NCI-H446 (cell line): ENCODE measurements around the gene MORN3.
"Not testable (repeated sequence)": the region's sequence is repeated elsewhere in the genome, so short reads cannot be mapped to it uniquely, and the experiment has no call there.

ENCODE experiments used
- DNase-seq, 2 experiments: peaks; one replicate each; lab custom pipeline; 2025; lab: John Stamatoyannopoulos, UW

The MORN3 gene, protein sequence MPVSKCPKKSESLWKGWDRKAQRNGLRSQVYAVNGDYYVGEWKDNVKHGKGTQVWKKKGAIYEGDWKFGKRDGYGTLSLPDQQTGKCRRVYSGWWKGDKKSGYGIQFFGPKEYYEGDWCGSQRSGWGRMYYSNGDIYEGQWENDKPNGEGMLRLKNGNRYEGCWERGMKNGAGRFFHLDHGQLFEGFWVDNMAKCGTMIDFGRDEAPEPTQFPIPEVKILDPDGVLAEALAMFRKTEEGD

DNA sequence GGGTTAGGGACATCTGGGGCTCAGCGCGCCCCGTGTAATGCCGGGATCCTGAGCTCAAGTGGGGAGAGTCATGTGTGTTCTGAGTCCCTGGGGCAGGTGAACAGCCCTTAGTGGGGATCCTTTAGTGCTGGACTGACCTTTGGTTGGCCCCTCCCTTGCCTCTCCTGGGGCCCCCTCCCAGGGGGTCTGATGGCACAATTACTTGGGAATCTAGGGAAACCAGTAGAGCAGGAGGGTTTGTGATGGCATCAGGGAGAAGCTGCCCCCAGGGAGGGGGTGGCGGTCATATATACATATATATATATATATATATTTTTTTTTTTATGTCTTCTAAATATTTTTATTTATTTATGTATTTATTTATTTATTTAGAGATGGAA, at the start of gene MORN3:
MORN3 (minus strand) TSS at position 134 of the 380 bp plus-strand sequence. CDS start 171 bp downstream, outside the sequence.
- DNase-seq, result no peak

DNA sequence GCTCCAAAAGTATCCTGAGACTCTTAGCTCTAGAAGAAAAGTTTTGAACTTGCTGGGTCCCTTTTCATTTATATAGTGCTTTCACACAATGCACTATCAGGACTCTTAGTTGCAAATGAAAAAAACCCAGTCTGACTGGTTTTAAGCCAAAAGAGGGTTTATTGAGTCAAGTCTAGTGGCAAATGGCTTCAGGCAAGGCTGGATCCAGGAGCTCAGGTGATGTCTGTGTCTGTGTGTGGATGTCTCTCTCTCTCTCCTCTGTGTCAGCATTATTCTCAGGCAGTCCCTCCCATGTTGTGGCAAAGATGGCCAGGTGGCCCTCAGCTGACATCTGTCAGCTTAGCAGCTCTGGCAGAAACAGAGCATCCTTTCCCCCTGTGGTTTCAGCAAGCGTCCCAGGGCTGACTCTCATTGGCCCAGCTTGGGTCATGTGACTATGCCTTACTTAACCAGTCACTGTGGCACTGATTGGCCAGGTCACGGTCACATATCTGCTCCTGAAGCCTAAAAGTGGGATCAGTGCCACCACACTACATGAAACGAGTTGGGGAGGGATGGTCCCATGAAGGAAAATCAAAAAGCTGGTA, 49.3 kb upstream of the MORN3 start:
- peak in 1 of 2 experiments; percentile 8 for DNase-seq

DNA sequence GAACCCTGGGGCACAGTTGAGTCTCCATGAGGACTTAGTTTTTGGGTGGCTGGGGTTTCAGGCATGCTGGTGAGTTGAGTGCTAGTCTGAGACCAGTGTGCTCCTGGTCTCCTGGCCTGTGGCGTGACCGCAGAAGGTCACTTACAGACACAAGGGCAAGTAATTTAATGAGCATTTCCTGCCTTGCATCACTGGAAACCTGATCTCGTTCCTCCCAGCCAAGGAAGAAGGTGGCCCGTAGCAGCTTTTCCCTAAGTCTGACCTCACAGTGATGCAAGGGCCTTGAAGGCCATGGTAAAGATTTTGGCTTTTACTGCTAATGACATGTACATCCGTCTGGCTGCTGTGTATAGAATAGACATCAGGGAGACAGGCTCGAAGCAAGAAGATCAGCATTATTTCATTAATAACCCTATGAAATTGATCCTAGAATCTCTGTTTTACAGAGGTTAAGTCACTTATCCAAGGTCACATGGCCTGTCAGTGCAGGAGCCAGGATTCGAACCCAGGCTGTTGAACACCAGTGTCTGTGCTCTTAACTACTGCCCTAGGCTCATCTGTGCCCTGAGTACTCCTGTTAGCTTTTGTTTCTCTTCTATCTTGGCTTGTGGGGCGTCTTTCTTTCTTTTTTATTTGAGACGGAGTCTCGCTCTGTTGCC, 47.7 kb upstream of the MORN3 start:
- no peak for DNase-seq

DNA sequence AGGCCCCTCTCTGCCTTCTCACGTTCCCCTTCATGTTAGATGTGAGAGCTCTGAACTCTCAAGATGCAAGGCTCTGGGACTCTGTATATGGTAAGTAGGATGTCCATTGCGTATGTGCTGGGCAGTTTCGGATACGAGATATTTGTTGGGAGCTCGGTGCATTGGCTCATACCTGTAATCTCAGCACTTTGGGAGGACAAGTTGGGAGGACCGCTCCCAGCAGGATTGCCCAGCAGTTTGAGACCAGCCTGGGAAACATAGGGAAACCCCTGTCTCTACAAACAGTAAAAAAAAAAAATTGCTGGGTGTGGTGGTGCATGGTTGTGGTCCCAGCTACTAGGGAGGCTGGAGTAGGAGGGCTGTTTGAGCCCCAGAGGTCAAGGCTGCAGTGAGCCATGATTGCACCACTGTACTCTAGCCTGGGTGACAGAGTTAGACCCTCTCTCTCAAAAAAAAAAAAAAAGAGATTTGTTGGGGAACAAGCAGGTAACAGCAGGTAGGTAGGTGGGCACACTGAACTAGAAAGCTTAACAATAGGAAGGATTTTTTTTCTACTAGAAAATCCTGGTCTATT, 46.5 kb upstream of the MORN3 start:
- DNase-seq, result no peak

DNA sequence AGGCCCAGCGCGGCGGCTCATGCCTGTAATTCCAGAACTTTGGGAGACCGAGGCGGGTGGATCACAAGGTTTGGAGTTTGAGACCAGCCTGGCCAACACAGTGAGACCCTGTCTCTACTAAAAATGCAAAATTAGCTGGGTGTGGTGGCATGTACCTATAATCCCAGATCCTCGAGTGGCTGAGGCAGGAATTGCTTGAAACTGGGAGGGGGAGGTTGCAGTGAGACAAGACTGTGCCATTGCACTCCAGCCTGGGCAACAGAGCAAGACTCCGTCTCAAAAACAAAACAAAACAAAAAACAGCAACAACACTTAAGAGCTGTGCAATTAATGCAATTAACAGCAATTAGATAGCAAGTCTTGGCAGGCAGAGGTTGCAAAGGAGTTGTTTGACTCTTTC, 45.6 kb upstream of the MORN3 start:
- DNase-seq, result not testable (repeated sequence)

DNA sequence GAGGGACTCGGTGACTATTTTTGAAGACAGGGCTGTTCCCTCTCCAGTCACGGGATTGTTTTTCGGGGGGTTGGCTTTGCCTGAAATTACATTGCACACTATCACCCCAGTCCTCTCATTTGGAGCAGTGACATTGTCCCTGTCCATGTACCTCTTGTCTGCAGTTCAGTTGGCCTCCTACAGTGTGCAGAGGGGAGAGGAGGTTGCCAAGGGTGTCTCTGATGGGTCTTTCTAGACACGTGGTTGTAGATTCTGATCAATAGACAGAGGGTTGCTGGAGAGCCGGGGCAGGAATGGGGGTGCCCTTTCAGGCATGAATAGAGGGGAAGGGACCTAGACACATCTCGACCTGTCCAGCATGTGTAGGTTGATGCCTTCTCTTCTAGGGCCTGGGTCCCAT, 44.3 kb upstream of the MORN3 start:
- DNase-seq, result no peak

DNA sequence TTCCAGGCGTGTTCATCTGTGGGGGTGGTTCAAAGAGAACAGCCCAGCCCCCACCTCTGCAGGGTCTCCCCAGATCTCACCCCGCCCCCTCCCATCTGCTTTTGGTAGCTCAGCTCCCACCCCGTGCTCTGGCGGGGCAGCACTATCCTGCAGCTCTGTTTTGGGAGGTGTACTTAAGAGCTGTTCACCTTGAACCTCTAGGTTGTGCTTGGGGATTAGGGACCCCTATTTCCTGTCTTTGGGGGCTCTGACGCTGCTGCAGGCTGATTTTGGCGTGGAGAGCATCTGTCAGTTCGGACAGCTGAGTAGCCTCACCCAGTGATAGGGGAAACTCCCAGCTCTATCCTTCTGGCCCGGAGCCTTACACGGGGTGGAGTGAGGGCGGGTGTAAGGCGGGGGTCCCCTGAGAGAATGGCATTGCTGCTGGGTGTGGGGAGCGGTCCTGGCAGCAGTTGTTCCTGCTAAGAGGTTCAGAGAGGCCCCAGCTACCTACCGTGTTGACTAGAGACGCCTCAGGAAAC, 43.9 kb upstream of the MORN3 start:
- DNase-seq, result no peak

DNA sequence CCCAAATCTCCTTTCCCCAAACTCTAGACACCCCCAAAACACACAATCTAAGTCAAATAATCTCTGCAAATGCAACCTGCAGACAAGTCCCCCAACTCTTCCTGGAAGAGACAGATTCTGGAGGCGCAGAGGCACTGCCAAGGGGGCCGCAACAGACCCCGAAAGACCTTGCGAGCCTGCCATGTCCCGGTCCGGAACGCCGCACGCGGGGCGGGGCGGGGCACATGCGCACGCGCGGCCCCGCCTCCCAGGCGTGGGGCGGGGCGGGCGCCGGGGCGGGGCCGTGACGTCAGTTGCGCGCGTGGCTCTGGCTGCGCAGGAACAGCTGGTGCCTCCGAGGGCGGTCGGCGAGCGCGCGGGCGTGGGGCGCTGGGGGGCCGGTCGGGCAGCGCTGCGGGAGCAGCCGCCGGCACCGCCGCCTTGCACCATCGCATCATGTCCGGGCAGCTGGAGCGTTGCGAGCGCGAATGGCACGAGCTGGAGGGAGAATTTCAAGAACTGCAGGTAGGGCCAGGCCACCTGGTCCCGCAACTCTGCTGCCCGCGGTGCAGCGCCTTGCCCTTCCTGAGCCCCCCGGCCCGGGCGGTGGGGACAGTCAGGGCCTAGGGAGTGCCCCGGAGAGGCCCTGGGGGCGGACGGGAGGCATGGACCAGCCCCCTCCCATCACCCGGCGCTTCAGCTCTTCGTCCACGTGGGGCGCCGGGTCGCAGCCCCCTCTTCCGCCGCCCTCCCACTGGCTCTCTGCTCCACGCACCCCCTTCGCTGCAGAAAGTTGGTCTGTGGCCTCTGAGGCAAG, 43.2 kb upstream of the MORN3 start, which contains the start of gene TMEM120B:
TMEM120B (plus strand) TSS at position 292 of the 796 bp plus-strand sequence; CDS start at position 436, 144 bp downstream.
- DNase-seq, result peak; percentile 31 to 90

DNA sequence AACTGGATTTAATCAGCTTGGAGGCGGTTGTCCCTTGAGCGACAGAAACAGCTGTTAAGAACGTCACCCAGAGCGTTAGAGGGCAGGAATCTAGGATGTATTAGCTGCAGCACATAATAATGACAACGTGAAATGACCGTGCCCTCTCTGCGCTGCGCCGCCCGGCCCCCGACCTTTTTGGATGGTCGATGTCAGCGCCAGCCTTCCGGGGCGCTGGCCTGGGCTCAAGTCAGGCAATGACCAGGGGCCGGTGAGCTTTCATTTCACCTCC, 42.7 kb upstream of the MORN3 start:
- DNase-seq, result no peak

DNA sequence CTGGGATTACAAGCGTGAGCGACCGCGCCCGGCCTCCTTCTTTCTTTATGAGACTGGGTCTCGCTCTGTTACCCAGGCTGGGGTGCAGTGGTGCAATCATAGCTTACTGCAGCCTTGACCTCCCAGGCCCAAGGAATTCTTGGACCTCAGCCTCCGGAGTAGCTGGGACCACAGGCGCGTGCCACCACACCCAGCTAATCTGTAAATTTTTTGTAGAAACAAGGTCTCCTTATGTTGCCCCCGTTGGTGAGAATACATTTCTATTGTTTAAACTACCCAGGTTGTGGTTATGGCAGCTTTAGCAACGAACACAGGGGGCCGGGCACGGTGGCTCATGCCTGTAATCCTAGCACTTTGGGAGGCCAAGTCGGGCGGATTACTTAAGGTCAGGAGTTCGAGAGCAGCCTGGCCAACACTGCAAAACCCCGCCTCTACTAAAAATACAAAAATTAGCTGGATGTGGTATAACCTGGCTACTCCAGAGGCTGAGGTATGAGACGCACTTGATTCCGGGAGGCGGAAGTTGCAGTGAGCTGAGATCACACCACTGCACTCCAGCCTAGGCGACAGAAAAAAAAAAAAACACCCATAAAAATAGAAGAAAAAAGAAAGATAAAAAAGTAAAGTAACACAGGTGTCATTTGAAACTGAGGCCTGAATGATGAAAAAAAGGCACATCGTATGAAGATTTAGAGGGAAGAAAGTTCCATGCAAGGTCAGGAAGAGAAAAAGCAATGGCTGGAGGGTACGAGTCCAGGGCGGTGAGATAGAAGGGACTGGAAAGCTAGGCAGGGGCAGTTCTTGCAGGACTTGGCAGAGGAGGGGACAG, 42.1 kb upstream of the MORN3 start:
- no peak for DNase-seq

DNA sequence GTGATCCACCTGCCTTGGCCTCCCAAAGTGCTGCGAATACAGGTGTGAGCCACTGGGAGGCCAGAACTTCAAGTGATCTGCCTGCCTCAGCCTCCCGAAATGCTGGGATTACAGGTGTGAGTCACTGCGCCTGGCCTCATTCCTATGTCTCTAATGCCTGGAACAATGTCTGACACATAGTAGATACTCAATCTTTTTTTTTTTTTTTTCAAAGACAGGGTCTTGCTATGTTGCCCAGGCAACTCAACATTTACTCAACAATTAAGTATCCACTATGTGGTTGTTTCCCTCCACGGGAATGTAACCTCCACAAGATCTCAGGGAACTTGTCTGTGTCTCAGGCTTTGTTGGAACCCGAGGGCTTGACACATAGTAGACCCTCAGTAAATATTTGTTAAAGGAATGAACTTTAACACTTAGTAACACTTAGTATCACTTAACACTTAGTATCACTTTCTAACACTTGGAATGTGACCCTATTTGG, 40.1 kb upstream of the MORN3 start:
- DNase-seq, result no peak

DNA sequence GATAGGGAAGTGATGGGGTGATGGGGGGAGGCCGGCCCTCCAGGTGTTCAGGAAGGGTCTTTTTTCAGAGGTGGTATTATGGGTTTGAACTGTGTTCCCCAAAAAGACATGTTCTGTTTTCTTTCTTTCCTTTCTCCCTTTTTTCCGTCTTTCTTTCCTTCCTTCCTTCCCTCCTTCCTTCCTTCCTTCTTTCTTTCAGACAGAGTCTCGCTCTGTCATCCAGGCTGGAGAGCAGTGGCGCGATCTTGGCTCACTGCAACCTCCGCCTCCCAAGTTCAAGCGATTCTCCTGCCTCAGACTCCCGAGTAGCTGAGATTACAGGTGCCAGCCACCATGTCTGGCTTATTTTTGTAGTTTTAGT, 39.6 kb upstream of the MORN3 start:
- DNase-seq, result not testable (repeated sequence)

DNA sequence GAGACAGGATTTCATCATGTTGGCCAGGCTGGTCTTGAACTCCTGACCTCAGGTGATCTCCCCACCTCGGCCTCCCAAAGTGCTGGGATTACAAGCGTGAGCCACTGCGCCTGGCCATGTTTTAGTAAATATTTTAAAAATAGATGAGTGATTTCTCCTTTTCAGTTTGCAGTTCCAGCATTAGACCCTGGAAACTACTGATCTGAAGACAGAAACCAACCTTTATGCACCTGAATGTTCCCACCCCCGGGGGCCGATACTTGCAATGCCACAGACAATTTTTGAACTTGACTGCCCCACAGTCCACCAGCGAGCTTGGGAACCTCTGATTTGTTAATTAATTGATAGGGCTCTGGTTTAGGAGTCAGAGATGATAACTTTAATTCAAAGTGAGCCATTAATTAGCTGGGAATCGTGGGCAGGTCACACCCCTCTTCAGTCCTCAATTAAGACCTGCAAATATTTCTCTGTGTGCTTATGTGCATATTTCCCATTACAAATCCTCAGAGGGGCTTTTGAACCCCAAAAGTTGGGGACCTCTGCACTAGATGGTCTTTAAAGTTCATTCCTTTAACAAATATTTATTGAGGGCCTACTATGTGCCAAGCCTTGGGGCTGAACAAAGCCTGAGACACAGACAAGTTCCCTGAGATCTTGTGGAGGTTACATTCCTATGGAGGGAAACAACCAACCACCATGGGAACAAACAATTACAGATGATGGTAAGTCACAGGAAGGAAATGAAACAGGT, 39.0 kb upstream of the MORN3 start:
- no peak for DNase-seq

DNA sequence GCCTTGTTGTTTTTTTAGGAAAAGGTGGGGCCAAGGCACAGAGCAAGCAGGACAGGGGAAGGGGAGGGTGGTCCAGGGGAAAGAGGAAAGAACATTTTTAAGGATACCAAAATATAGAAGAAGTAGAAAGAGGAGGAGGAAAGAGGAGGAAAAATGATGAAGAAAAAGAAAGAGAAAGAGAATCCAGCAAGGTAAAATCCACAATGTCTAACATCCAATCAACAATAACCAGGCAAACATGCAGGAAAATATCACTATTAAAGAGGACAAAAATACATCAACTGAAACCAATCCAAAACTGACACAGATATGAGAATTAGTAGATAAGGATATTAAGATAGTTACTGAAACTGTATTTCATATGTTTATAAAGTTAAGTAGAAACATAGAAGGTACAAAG, 36.1 kb upstream of the MORN3 start:
- no peak for DNase-seq

DNA sequence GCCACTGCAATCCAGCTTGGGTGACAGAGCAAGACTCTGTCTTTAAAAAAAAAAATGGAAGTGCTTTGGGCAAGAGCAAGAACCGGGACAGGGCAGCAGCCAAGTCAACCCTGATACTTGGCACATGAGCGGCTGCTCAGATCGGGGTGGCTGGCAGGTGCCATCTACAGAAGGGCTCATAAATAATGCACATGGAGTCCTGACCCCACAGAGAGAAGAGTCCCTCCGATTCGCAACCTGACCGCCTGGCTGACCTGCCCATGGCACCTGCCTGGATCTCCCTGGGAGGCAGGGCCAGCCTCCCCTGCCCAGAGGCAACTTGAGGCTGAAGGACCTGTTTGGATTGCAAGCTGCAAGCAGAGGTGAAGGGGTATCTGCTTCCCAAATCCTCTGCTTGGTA, 33.5 kb upstream of the MORN3 start:
- no peak for DNase-seq

DNA sequence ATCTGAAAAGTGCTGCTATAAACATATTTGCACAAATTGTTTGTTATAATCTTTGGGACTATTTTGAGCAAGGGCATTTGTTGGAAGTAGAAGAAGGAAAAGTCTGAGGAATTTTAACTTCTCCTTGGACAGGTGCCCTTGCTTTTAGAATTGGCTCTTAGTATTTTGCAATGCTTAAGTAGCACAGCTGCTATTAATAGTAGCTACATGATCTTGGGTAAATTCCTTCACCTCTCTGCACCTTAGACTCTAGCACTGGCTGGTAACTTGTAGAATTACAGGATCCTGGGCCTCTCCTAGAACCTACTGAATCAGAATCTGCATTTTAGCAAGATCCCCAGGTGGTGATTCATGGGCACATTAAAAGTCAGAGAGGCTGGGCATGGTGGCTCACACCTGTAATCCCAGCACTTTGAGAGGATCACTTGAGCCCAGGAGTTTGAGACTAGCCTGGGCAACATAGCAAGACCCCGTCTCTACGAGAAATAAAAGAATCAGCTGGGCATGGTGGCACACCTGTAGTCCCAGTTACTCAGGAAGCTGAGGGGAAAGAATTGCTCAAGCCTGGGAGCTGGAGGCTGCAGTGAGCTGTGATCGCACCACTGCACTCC, 32.3 kb upstream of the MORN3 start:
- no peak for DNase-seq

DNA sequence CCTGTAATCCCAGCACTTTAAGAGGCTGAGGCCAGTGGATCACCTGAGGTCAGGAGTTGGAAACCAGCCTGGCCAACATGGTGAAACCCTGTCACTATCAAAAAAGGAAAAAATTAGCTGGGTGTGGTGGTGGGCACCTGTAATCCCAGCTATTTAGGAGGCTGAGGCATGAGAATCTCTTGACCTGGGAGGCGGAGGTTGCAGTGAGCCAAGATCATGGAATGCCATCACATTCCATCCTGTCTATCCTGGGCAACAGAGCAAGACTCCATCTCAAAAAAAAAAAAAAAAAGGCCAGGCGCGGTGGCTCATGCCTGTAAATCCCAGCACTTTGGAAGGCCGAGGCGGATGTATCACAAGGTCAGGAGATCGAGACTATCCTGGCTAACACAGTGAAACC, 28.4 kb upstream of the MORN3 start:
- not testable (repeated sequence) for DNase-seq

DNA sequence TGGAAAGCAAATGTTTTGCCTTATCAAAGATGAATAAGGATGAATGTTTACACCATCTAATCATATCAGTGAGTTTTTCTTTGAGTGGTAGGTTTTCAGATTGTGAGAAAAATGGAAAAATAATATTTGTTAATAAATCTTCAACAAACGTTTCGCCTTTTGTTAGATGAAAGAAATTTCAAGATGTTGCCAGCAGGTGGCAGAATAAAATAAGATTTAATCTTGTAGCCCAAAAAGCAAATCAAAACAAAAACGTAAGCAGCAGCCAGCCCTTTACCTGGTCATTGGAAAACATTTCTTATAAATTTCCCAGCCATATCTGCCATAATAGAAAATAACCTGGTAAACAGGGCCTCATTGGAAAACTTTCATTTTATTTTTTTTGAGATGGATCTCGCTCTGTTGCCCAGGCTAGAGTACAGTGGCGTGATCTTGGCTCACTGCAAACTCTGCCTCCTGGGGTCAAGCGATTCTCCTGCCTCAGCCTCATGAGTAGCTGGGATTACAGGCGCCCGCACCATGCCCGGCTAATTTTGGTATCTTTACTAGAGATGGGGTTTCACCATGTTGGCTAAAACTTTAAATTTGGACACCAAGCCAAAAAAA, 27.7 kb upstream of the MORN3 start:
- peak; percentile 27 to 67 for DNase-seq

DNA sequence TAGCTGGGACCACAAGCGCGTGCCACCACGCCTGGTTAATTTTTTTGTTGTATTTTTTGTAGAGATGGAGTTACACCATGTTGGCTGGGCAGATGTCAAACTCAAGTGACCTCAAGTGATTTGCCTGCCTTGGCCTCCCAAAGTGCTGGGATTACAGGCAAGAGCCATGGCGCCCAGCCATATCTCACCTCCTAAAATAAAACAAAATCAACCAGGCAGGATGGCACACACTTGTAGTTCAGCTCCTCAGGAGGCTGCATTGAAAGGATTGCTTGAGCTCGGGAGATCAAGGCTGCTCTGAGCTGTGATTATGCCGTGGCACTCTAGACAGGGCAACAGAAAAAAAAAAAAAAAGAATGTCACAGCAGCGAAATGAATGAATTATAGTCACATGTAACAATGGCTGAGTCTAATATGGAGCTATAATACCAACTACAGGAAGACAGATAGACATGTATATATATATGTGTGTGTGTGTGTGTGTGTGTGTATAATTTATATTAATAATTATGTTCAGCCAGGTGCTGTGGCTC, 23.8 kb upstream of the MORN3 start:
- DNase-seq, result no peak
